GM18526 (cell line): Measurements from ENCODE around the gene ZPR1.

ENCODE experiments used
- POLR2A ChIP-seq: IDR thresholded peaks from 3 replicates; pipeline ENCODE4 v1.6.1; 2011; ENCODE audit not compliant: insufficient read length; ENCODE audit errors: extremely low read depth

ZPR1 gene

DNA sequence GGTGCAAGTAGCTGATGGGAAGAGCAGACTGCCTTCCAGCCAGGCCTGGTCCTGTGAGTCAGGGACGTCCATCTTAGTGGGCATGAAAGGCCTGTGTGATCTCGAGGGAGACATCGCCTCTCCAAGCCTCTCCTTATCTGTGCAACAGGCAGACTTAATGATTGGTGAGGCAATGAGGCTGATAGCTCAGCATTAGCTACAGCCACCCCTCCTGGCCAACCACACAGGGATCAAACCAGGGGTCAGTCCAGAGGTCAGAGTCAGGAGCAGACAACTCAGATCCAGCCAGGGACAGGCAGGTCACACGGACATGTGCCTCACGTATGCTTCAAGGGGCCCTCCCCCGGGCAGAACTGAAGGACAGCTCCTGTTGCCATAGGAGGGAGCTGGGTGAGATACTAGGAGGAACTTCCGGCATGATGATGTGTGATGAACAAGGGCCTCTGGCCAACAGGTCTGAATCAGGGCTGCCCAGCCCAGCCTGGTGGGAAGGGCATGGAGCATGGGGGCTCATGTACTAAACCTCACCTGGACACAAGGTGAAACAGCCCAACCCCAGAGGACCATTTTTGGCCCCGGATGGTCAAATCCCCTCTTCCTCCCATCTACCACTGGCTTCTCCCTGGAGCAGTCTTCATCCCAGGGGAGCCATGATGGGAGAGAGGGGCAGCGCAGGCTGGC lies 39.1 kb upstream of the ZPR1 start:
- TF ChIP-seq POLR2A: no peak

- no peak for TF ChIP-seq POLR2A
These were observed 38.3 kb upstream of the ZPR1 start for GRCh38 chr11:116825854-116826750.

DNA sequence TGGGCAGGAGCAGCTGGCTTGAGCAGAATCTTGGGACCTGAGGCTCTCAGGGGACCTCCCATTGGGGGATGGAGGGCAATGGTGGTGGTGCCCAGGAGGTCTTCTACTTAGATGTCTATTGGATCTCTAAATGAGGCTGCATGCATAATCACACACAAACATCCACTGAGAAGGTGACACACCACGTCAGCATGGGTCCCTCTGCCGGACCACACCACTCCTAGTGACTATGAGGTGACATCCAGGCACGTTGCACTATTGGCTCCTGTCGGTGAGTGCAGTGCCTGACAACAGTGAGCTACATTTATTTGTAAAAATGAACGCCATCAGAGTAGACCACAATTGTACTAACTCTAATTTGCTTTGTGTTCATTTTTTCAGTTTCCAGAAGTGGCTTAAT lies 37.6 kb upstream of the ZPR1 start:
- no peak for TF ChIP-seq POLR2A

- TF ChIP-seq POLR2A: no peak
These were observed 35.4 kb upstream of the ZPR1 start, which contains the start of gene APOA4 for GRCh38 chr11:116823031-116823843. Gene APOA4 (minus strand): TSS chr11:116823304. CDS start chr11:116823191, 113 bp downstream.

DNA sequence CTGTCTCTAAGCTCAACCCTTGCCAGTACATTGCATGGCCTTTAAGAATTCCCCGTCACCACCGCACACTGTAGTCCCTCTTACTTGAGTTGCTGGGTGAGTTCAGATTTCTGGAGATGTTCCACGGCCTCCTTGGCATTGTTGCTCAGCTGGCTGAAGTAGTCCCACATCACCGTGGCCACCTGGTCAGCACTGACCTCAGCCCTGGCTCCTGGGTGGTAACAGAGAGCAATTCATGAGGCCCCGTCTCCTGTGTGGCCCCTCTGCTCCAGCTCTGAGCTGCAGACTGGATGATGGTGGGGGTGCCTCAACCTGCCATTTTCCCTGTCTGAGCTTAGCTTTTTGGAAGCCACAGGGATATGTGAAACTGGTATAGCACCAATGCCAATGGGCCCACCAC lies 34.8 kb upstream of the ZPR1 start:
- TF ChIP-seq POLR2A: no peak

- TF ChIP-seq POLR2A: no peak
These were observed 33.5 kb upstream of the ZPR1 start for GRCh38 chr11:116821050-116821918.

- no peak for TF ChIP-seq POLR2A
These were observed 31.2 kb upstream of the ZPR1 start for GRCh38 chr11:116819049-116819448.

- TF ChIP-seq POLR2A: no peak
These were observed 26.7 kb upstream of the ZPR1 start for GRCh38 chr11:116814502-116814901.

- TF ChIP-seq POLR2A: no peak
These were observed 26.1 kb upstream of the ZPR1 start for GRCh38 chr11:116813781-116814471.

GRCh38 chr11:116813170-116813569 lies 25.3 kb upstream of the ZPR1 start:
- TF ChIP-seq POLR2A: no peak

- no peak for TF ChIP-seq POLR2A
These were observed 24.3 kb upstream of the ZPR1 start for GRCh38 chr11:116812109-116812508.

GRCh38 chr11:116811194-116811593 lies 23.4 kb upstream of the ZPR1 start:
- no peak for TF ChIP-seq POLR2A

- TF ChIP-seq POLR2A: no peak
These were observed 20.7 kb upstream of the ZPR1 start for GRCh38 chr11:116808262-116809175.
